ENCODE measurements around the gene EN2.

EN2 gene

GRCh38 chr7:155513543-155514285, 55.8 kb downstream of the EN2 start:
- DNase-seq (ENCODE audit: low read depth), result no peak
- TF ChIP-seq CTCF (conservative IDR thresholded peaks at IDR 0.05; ENCODE audit: low read depth, low read length), result no peak
- H3K4me3 ChIP-seq (ENCODE audit: low read depth, low read length), result no peak overlapping the region

GRCh38 chr7:155514296-155514695, 56.4 kb downstream of the EN2 start:
- no peak for DNase-seq (ENCODE audit: low read depth)
- no peak for TF ChIP-seq CTCF (conservative IDR thresholded peaks at IDR 0.05; ENCODE audit: low read depth, low read length)
- H3K4me3 ChIP-seq (ENCODE audit: low read depth, low read length), result no peak overlapping the region
